Spinal cord (tissue), 10 donors: ENCODE data around the gene DUOXA2. TPM values are rescaled to one million over a fixed set of nuclear protein-coding genes. Genes with fewer than 3 reads are reported as not detected.
"Not testable (repeated sequence)": the region's sequence is repeated elsewhere in the genome, so short reads cannot be mapped to it uniquely, and the experiment has no call there.

Experiments used
- DNase-seq, 6 donors: peaks; one replicate each; pipeline versions ENCODE4 v3.0.0 to v3.0.0-alpha.2; 2013 to 2015; ENCODE audit warnings: low spot score in 6 of 6, low read depth in 4 of 6
- H3K27ac ChIP-seq: one replicate; pipeline ENCODE4 v1.5.1; 2013; ENCODE audit warnings: low read depth, low read length, control low read depth
- H3K27me3 ChIP-seq: one replicate; pipeline ENCODE4 v1.6.1; 2013; ENCODE audit warnings: low read length; ENCODE audit not compliant: control insufficient read depth, insufficient read depth
- H3K36me3 ChIP-seq: one replicate; pipeline ENCODE4 v1.6.1; 2013; ENCODE audit warnings: low read length; ENCODE audit not compliant: control insufficient read depth, insufficient read depth
- H3K4me1 ChIP-seq: one replicate; pipeline ENCODE4 v1.6.1; 2013; ENCODE audit warnings: low read length; ENCODE audit not compliant: control insufficient read depth, insufficient read depth
- H3K4me3 ChIP-seq: one replicate; pipeline ENCODE4 v1.5.1; 2013; ENCODE audit warnings: low read depth, low read length, control low read depth
- H3K9me3 ChIP-seq: one replicate; pipeline ENCODE4 v1.6.1; 2013; ENCODE audit warnings: low read length; ENCODE audit not compliant: control insufficient read depth, insufficient read depth
- WGBS: methylation state at CpG from one replicate; pipeline ENCODE4 v1.1.5; 2013; ENCODE audit warnings: missing lambda C conversion rate; ENCODE audit not compliant: insufficient coverage; 5-methylcytosine and 5-hydroxymethylcytosine counted together
- polyA plus RNA-seq, 2 donors: library from polyadenylated mRNA; unstranded; fragments of 120-200 nt; gene quantifications; one replicate each; pipeline ENCODE4 v1.2.1, GENCODE V29; 2013; ENCODE audit not compliant: insufficient read length in 2 of 2
- total RNA-seq, 2 donors: library from RNA; depleted of rRNA in 1 of 2; stranded (reverse); fragments of 120-200 nt in 1 of 2; fragments of >200 nt in 1 of 2; gene quantifications; one replicate each; pipeline versions ENCODE4 v1.2.3 to v1.2.4, GENCODE V29; 2013 to 2014
- donor health status: healthy.

DUOXA2 gene
- total and polyA plus RNA-seq, 4 donors, result 0.11 TPM; not detected in 3

DNA sequence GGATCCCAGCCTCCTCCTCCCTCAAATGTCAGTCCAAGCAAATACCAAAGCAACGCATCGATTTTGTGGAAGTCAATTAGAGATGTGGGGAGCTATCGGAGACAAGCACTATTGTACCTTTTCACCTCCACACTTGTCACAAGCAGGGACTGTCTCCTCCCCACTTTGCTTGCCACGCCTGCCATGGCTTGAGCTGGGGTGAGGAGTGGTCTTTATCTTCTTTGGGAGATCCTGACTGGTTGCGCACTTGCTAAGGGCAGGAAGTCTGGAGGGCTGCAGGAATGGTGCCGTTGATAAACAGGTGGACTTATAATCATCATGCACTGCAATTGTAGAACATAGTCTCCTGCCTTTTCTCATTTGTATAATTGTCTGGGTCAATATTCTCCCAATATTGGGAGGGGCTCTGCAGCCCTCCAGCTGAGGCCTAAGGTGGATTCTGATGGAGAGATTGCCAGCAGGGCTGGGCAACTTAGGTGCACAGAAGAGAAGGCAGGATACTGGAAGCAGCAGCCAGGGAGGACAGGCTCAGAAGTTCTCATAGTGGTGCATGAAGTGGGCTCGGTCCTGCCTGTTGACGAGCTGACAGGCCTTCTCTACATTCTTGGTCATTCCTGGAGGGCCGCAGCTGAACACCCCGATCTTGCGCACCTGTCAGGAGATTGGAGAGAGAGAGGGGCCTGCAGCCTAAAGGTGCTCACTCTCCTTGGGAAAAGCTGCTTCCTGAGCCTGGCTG is 20.3 kb upstream of the DUOXA2 start:
- DNase-seq, result no peak
- Histone ChIP-seq H3K9me3 (no peaks in the 10 kb centered on the region), H3K4me1 (no peaks in the 10 kb centered on the region), H3K27me3 (peaks cover 2% of the 10 kb centered on the region), H3K4me3 (no peak overlapping the region), H3K27ac (no peak overlapping the region), H3K36me3 (no peaks in the 10 kb centered on the region)
- WGBS, result 92% methylated on average over 5 of the region's 11 CpGs

DNA sequence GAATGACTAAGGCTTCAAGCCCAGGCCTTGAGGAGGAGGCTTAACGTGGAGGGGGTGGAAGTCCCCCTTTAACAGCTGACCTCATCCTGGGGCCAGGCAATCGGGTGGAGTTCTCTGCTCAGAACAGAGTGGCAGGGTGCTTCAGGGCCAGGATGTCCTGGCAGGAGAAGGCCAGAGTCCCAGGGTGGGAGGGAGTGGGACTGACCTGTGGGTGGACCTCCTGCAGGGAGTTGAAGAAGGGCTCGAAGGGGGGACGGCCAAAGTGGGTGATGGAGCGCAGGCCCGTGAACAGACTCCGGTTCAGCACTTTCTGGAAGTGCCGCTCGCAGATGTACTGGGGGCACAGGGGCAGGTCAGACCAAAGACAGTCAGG is 19.8 kb upstream of the DUOXA2 start:
- Histone ChIP-seq H3K9me3 (no peaks in the 10 kb centered on the region), H3K27me3 (peaks cover 2% of the 10 kb centered on the region), H3K4me1 (no peaks in the 10 kb centered on the region), H3K36me3 (no peaks in the 10 kb centered on the region), H3K4me3 (no peak overlapping the region), H3K27ac (no peak overlapping the region)
- WGBS, result 83% methylated on average over 9 of the region's 9 CpGs
- no peak for DNase-seq

- 92% methylated on average over 11 of the region's 11 CpGs for WGBS
Measured at GRCh38 chr15:45095661-45096060, 18.5 kb upstream of the DUOXA2 start.

GRCh38 chr15:45097466-45097865 is 16.7 kb upstream of the DUOXA2 start:
- Histone ChIP-seq H3K4me1 (no peaks in the 10 kb centered on the region), H3K4me3 (no peak overlapping the region), H3K27me3 (peaks cover 2% of the 10 kb centered on the region), H3K27ac (no peak overlapping the region), H3K36me3 (no peaks in the 10 kb centered on the region), H3K9me3 (no peaks in the 10 kb centered on the region)
- no peak for DNase-seq
- 98% methylated on average over 5 of the region's 7 CpGs for WGBS

More at GRCh38 chr15:45095661-45096060, 18.5 kb upstream of the DUOXA2 start:
- H3K4me3 ChIP-seq, result no peak overlapping the region
- H3K27ac ChIP-seq, result no peak overlapping the region
- no peaks in the 10 kb centered on the region for H3K36me3 ChIP-seq
- no peaks in the 10 kb centered on the region for H3K9me3 ChIP-seq
- peaks cover 2% of the 10 kb centered on the region for H3K27me3 ChIP-seq
- DNase-seq, result no peak
- H3K4me1 ChIP-seq, result no peaks in the 10 kb centered on the region

DNA sequence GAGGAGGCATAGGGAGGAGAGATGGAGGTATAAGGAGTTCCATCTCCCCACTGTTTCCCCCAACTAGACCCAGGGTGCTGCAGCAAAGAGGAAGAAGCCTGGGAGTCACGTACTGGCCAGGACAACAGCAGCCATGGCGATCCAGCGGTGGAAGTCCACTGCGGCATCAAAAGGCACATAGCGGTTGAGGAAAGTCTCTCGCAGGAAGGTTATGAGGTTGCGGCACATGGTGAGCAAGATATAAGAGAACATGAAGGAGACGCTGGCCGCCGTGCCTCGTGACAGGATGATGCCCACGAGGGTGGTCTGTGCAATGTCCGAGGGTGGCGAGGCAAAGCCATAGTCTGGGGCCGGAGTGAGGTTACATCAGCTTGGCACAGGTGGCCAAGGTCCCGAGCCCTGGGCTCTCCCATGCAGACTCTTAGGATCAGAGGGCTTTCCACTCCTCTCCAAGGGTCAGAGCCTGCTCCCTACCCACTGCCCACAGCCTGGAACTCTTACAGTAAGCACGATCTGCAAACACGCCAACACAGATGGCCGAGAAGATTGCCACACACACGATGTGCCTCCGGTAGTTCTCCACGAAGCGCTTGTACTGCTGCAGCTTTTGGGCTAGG is 14.5 kb upstream of the DUOXA2 start:
- Histone ChIP-seq H3K4me3 (no peak overlapping the region), H3K36me3 (no peaks in the 10 kb centered on the region), H3K9me3 (no peaks in the 10 kb centered on the region), H3K4me1 (no peaks in the 10 kb centered on the region), H3K27me3 (peaks cover 2% of the 10 kb centered on the region), H3K27ac (no peak overlapping the region)
- no peak for DNase-seq
- 87% methylated on average over 21 of the region's 23 CpGs for WGBS

DNA sequence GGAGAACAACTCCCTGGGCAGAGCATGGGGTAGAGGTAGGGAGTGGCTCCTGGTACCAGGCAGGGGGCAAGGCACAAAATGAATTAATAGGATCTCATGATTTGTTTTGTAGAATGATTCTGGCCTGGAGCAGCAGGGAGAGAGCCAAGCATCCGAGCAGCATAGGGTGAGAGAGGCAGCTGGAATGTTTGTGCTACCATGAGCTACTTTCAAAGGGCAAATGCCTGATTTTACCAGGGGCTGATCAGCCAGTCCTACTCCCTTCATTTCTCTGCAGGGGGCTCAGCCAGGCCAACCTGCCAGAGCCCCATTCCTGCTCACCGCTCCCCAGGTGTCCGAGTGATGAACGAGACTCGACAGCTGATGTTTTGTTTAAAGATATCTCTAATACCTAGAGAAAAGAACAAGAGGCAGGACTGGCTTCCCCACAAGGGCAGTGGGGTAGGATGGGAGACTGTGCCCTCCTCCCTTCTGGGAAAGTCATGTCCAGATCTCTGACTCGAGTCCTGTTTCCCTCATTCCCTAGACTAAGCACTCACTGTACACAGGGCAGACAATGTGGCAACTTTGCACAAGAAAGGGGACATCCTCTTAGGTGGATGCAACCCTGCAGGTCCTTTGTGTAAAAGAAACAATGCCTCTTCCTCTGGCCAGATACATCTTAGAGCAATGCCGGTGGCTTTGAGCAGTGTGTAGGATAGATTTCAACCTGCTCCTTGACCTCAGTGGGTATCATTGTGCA is 13.1 kb upstream of the DUOXA2 start:
- Histone ChIP-seq H3K27me3 (peaks cover 2% of the 10 kb centered on the region), H3K4me3 (no peak overlapping the region), H3K4me1 (no peaks in the 10 kb centered on the region), H3K27ac (no peak overlapping the region), H3K36me3 (no peaks in the 10 kb centered on the region), H3K9me3 (no peaks in the 10 kb centered on the region)
- no peak for DNase-seq
- WGBS, result 6% methylated on average over 2 of the region's 7 CpGs

- WGBS, result 87% methylated on average over 12 of the region's 12 CpGs
- H3K9me3 ChIP-seq, result no peaks in the 10 kb centered on the region
- H3K27me3 ChIP-seq, result peaks cover 2% of the 10 kb centered on the region
- DNase-seq, result no peak
- no peaks in the 10 kb centered on the region for H3K4me1 ChIP-seq
- H3K36me3 ChIP-seq, result no peaks in the 10 kb centered on the region
- H3K4me3 ChIP-seq, result no peak overlapping the region
- no peak overlapping the region for H3K27ac ChIP-seq
Measured at GRCh38 chr15:45101749-45102148, 12.4 kb upstream of the DUOXA2 start.

GRCh38 chr15:45102226-45102625 is 11.9 kb upstream of the DUOXA2 start:
- H3K36me3 ChIP-seq, result no peaks in the 10 kb centered on the region
- no peaks in the 10 kb centered on the region for H3K4me1 ChIP-seq
- no peak overlapping the region for H3K27ac ChIP-seq
- WGBS, result 90% methylated on average over 6 of the region's 6 CpGs
- H3K4me3 ChIP-seq, result no peak overlapping the region
- no peaks in the 10 kb centered on the region for H3K9me3 ChIP-seq
- peaks cover 2% of the 10 kb centered on the region for H3K27me3 ChIP-seq
- no peak for DNase-seq

GRCh38 chr15:45104170-45104569 is 10.0 kb upstream of the DUOXA2 start:
- not testable (repeated sequence) for H3K27me3 ChIP-seq, DNase-seq, H3K36me3 ChIP-seq, H3K9me3 ChIP-seq, H3K4me3 ChIP-seq, H3K27ac ChIP-seq, H3K4me1 ChIP-seq
- WGBS, result 86% methylated on average over 5 of the region's 9 CpGs
